Measurements from ENCODE around the gene ZNF683. TPM values are rescaled to one million over a fixed set of nuclear protein-coding genes. Genes with fewer than 3 reads are reported as not detected.
A peak's percentile ranks its signal among the peaks of the same experiment; 100 is the strongest.

Gene ZNF683
- total RNA-seq, 2 donors from 2014 or later: not detected

GRCh38 chr1:26327956-26328362 lies 44.6 kb downstream of the ZNF683 start:
- intact Hi-C loops (cut with DNase I): no loop called here
- no peak for DNase-seq
- 70 to 81% methylated on average over 8 of the region's 8 CpGs for WGBS, 2 donors

GRCh38 chr1:26324550-26324949 lies 48.0 kb downstream of the ZNF683 start:
- no peak for TF ChIP-seq CTCF (IDR thresholded peaks at IDR 0.05)
- no peak for TF ChIP-seq POLR2A (IDR thresholded peaks at IDR 0.05)

More at GRCh38 chr1:26327956-26328362, 44.6 kb downstream of the ZNF683 start:
- Histone ChIP-seq H3K4me3 (no peak overlapping the region), H3K9me3 (no peaks in the 10 kb centered on the region), H3K27me3 (no peaks in the 10 kb centered on the region), H3K27ac (no peak overlapping the region), H3K4me1 (no peaks in the 10 kb centered on the region), H3K36me3 (replicated peaks in 1 of 2; ENCODE audit: insufficient read depth in 1 of 2, low read depth in 2 of 2) (no peaks in the 10 kb centered on the region)
- no peak for TF ChIP-seq CTCF (IDR thresholded peaks at IDR 0.05)
- TF ChIP-seq POLR2A (IDR thresholded peaks at IDR 0.05): no peak
- ATAC-seq: no peak

GRCh38 chr1:26323382-26323781 lies 49.2 kb downstream of the ZNF683 start:
- ATAC-seq: no peak
- WGBS, 2 donors: 82 to 92% methylated on average over 2 of the region's 2 CpGs
- Histone ChIP-seq H3K4me3 (no peak overlapping the region), H3K36me3 (replicated peaks in 1 of 2; ENCODE audit: insufficient read depth in 1 of 2, low read depth in 2 of 2) (no peaks in the 10 kb centered on the region), H3K27ac (no peak overlapping the region), H3K27me3 (no peaks in the 10 kb centered on the region), H3K9me3 (no peaks in the 10 kb centered on the region), H3K4me1 (peaks cover 4% of the 10 kb centered on the region)
- no peak for DNase-seq
- intact Hi-C loops (cut with DNase I): loop anchor here (5.0 kb wide), 1 partner anchor 36 kb away; no protein-coding TSS in a partner anchor
- no peak for TF ChIP-seq CTCF (IDR thresholded peaks at IDR 0.05)
- no peak for TF ChIP-seq POLR2A (IDR thresholded peaks at IDR 0.05)

More at GRCh38 chr1:26324550-26324949, 48.0 kb downstream of the ZNF683 start:
- 67 to 76% methylated on average over 3 of the region's 3 CpGs for WGBS, 2 donors
- no peaks in the 10 kb centered on the region for H3K27me3 ChIP-seq
- H3K4me3 ChIP-seq: no peak overlapping the region
- no peak for ATAC-seq
- H3K36me3 ChIP-seq (replicated peaks in 1 of 2; ENCODE audit: insufficient read depth in 1 of 2, low read depth in 2 of 2): no peaks in the 10 kb centered on the region
- no peaks in the 10 kb centered on the region for H3K9me3 ChIP-seq
- H3K4me1 ChIP-seq: peaks cover 4% of the 10 kb centered on the region
- no peak for DNase-seq
- intact Hi-C loops (cut with DNase I): loop anchor here (5.0 kb wide), 1 partner anchor 37 kb away; no protein-coding TSS in a partner anchor
- no peak overlapping the region for H3K27ac ChIP-seq

- DNase-seq: no peak
- 5 to 55% methylated on average over 2 to 10 of the region's 10 CpGs for WGBS, 2 donors
- no peak overlapping the region for H3K27ac ChIP-seq
- peaks cover 4% of the 10 kb centered on the region for H3K4me1 ChIP-seq
- no peak for TF ChIP-seq CTCF (IDR thresholded peaks at IDR 0.05)
- TF ChIP-seq POLR2A (IDR thresholded peaks at IDR 0.05): no peak
- no peak overlapping the region for H3K4me3 ChIP-seq
- no peaks in the 10 kb centered on the region for H3K36me3 ChIP-seq (replicated peaks in 1 of 2; ENCODE audit: insufficient read depth in 1 of 2, low read depth in 2 of 2)
- no peaks in the 10 kb centered on the region for H3K27me3 ChIP-seq
- no peaks in the 10 kb centered on the region for H3K9me3 ChIP-seq
- ATAC-seq: no peak
- intact Hi-C loops (cut with DNase I): loop anchor here (5.0 kb wide), 1 partner anchor 35 kb away; no protein-coding TSS in a partner anchor
Measured at GRCh38 chr1:26322042-26322331, 50.6 kb downstream of the ZNF683 start.

- TF ChIP-seq CTCF (IDR thresholded peaks at IDR 0.05) (peak; percentile 72 to 96 (median 91)), POLR2A (IDR thresholded peaks at IDR 0.05) (no peak)
- no peak overlapping the region for H3K27ac ChIP-seq
- no peak overlapping the region for H3K4me3 ChIP-seq
- H3K36me3 ChIP-seq (replicated peaks in 1 of 2; ENCODE audit: insufficient read depth in 1 of 2, low read depth in 2 of 2): no peaks in the 10 kb centered on the region
- no peaks in the 10 kb centered on the region for H3K27me3 ChIP-seq
- H3K9me3 ChIP-seq: no peaks in the 10 kb centered on the region
- WGBS, 2 donors: 10 to 13% methylated on average over 16 of the region's 16 CpGs
- peaks cover 4% of the 10 kb centered on the region for H3K4me1 ChIP-seq
- ATAC-seq (peak; percentile 96), DNase-seq (peak; percentile 92 to 94 (median 92))
- intact Hi-C loops (cut with DNase I): loop anchor here (5.0 kb wide), 1 partner anchor 34 kb away; no protein-coding TSS in a partner anchor
Measured at GRCh38 chr1:26321315-26322041, 51.1 kb downstream of the ZNF683 start.

All from body of pancreas (tissue), 4 donors.